GM12874 (cell line): ENCODE data around the gene OGFRL1.

Source experiments
- TF ChIP-seq, protein P1 (sequence below): IDR thresholded peaks from 2 replicates; pipeline ENCODE4 v1.5.1; 2011; ENCODE audit warnings: low read depth, mild to moderate bottlenecking, control low read depth, low read length, moderate library complexity; ENCODE audit not compliant: insufficient read depth

OGFRL1 gene

GRCh38 chr6:71349395-71349794 lies 60.8 kb downstream of the OGFRL1 start:
- TF ChIP-seq, protein P1, sequence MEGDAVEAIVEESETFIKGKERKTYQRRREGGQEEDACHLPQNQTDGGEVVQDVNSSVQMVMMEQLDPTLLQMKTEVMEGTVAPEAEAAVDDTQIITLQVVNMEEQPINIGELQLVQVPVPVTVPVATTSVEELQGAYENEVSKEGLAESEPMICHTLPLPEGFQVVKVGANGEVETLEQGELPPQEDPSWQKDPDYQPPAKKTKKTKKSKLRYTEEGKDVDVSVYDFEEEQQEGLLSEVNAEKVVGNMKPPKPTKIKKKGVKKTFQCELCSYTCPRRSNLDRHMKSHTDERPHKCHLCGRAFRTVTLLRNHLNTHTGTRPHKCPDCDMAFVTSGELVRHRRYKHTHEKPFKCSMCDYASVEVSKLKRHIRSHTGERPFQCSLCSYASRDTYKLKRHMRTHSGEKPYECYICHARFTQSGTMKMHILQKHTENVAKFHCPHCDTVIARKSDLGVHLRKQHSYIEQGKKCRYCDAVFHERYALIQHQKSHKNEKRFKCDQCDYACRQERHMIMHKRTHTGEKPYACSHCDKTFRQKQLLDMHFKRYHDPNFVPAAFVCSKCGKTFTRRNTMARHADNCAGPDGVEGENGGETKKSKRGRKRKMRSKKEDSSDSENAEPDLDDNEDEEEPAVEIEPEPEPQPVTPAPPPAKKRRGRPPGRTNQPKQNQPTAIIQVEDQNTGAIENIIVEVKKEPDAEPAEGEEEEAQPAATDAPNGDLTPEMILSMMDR, result peak; percentile 32; the same call in 1 of the 2 replicates

GRCh38 chr6:71349976-71350615 lies 61.5 kb downstream of the OGFRL1 start:
- TF ChIP-seq, protein P1, result no peak

DNA sequence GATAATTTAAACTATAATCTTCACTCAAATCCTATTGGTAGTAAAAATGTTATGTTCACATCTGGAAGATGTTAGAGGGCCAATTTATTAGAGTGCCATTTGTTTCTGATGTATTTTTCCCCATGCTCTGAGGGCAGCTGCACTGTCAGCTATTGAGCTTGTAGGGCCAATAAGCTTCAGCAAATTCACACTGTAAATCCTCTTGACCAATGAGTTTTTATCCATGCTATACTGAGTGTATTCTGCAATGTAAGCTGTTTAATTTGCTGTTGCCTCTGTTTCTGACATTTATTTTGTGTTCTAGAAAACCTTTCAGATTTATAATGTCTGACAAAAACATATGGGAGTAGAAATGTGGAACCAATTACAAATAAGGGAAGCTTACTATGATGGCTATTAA lies 62.6 kb downstream of the OGFRL1 start:
- TF ChIP-seq, protein P1, result no peak
